ENCODE results near the gene LAMTOR1.

DNA sequence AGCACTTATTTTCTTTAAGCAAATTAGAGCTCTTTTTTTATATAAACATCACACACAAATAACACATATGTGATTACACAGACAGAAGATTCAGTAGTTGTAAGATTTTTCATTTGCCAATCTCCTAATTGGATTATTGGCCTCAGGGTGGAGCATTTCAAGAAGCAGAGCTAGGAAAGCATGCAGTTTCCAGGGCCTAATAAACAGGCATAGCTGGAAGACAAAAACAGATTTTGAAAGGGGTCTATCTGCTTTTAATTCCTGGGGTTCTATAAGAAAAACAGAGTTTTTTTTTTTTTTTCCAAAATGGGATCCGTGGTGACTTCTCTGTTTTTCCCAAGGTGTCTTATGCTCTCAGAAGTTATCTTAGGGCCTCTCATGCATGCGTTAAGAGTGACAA is 24.8 kb upstream of the LAMTOR1 start:
- TF ChIP-seq, protein P1, sequence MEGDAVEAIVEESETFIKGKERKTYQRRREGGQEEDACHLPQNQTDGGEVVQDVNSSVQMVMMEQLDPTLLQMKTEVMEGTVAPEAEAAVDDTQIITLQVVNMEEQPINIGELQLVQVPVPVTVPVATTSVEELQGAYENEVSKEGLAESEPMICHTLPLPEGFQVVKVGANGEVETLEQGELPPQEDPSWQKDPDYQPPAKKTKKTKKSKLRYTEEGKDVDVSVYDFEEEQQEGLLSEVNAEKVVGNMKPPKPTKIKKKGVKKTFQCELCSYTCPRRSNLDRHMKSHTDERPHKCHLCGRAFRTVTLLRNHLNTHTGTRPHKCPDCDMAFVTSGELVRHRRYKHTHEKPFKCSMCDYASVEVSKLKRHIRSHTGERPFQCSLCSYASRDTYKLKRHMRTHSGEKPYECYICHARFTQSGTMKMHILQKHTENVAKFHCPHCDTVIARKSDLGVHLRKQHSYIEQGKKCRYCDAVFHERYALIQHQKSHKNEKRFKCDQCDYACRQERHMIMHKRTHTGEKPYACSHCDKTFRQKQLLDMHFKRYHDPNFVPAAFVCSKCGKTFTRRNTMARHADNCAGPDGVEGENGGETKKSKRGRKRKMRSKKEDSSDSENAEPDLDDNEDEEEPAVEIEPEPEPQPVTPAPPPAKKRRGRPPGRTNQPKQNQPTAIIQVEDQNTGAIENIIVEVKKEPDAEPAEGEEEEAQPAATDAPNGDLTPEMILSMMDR (IDR thresholded peaks at IDR 0.05) = no peak
- TF ChIP-seq EP300 (IDR thresholded peaks at IDR 0.05) (no peak), POLR2A (IDR thresholded peaks at IDR 0.05; ENCODE audit: low read length) (no peak), ESRRA (IDR thresholded peaks at IDR 0.05; ENCODE audit: borderline replicate concordance, low read length) (no peak), PHF8 (IDR thresholded peaks at IDR 0.05; ENCODE audit: borderline replicate concordance, low read depth) (no peak)
- TF ChIP-seq, protein P2, sequence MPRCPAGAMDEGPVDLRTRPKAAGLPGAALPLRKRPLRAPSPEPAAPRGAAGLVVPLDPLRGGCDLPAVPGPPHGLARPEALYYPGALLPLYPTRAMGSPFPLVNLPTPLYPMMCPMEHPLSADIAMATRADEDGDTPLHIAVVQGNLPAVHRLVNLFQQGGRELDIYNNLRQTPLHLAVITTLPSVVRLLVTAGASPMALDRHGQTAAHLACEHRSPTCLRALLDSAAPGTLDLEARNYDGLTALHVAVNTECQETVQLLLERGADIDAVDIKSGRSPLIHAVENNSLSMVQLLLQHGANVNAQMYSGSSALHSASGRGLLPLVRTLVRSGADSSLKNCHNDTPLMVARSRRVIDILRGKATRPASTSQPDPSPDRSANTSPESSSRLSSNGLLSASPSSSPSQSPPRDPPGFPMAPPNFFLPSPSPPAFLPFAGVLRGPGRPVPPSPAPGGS (IDR thresholded peaks at IDR 0.05) = no peak
- TF ChIP-seq, protein P3, sequence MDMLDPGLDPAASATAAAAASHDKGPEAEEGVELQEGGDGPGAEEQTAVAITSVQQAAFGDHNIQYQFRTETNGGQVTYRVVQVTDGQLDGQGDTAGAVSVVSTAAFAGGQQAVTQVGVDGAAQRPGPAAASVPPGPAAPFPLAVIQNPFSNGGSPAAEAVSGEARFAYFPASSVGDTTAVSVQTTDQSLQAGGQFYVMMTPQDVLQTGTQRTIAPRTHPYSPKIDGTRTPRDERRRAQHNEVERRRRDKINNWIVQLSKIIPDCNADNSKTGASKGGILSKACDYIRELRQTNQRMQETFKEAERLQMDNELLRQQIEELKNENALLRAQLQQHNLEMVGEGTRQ (IDR thresholded peaks at IDR 0.05) = no peak
- TF ChIP-seq, protein P4, sequence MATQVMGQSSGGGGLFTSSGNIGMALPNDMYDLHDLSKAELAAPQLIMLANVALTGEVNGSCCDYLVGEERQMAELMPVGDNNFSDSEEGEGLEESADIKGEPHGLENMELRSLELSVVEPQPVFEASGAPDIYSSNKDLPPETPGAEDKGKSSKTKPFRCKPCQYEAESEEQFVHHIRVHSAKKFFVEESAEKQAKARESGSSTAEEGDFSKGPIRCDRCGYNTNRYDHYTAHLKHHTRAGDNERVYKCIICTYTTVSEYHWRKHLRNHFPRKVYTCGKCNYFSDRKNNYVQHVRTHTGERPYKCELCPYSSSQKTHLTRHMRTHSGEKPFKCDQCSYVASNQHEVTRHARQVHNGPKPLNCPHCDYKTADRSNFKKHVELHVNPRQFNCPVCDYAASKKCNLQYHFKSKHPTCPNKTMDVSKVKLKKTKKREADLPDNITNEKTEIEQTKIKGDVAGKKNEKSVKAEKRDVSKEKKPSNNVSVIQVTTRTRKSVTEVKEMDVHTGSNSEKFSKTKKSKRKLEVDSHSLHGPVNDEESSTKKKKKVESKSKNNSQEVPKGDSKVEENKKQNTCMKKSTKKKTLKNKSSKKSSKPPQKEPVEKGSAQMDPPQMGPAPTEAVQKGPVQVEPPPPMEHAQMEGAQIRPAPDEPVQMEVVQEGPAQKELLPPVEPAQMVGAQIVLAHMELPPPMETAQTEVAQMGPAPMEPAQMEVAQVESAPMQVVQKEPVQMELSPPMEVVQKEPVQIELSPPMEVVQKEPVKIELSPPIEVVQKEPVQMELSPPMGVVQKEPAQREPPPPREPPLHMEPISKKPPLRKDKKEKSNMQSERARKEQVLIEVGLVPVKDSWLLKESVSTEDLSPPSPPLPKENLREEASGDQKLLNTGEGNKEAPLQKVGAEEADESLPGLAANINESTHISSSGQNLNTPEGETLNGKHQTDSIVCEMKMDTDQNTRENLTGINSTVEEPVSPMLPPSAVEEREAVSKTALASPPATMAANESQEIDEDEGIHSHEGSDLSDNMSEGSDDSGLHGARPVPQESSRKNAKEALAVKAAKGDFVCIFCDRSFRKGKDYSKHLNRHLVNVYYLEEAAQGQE (IDR thresholded peaks at IDR 0.05) = no peak
